ENCODE data around the gene FAM169A.

The FAM169A gene

DNA sequence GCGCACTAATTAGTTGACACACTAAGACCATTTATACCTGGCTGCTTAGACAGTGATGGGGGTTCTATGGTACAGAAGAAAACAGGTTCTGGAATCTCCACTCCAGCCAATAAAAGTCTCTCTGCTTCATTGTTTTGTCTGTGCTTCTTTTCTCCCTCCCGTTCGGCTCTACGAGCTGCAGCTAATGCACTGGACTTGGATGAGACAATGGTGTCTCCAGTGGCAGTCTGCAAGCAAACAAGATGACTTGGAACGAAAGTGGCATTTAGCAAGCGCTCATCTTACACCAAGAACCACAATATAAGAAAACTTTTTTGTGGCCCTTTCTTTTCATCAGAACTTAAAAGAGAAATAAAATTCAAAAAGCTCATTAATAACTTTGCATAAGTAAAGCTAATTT lies 129.4 kb downstream of the FAM169A start:
- FAIRE-seq: no peak
- TF ChIP-seq POLR2A (IDR thresholded peaks at IDR 0.05; ENCODE audit: low read depth, low read length) (no peak), TAF1 (IDR thresholded peaks at IDR 0.05; ENCODE audit: borderline replicate concordance, low read depth, low read length) (no peak), POLR2AphosphoS5 (IDR thresholded peaks at IDR 0.05; ENCODE audit: low read depth, low read length) (no peak)

More for the DNA sequence above, 129.4 kb downstream of the FAM169A start:
- no peak for DNase-seq (ENCODE audit: insufficient read length)

Data from GM12892 (cell line).